ENCODE results near the gene CSNK2A1. TPM values are rescaled to one million over a fixed set of nuclear protein-coding genes. Genes with fewer than 3 reads are reported as not detected.

CSNK2A1 gene
- total and polyA plus RNA-seq, 2 donors (not counting 1 experiment from before 2014, with no cell fraction given): 28.3 to 125 TPM

- no peak overlapping the region for H2AFZ ChIP-seq (ENCODE audit: insufficient read depth, low read depth, low read length, poor library complexity, severe bottlenecking)
- Mint-ChIP-seq H3K27ac (no peak overlapping the region), H3K27me3 (peaks cover 28% of the 10 kb centered on the region), H3K9me3 (ENCODE audit: insufficient read depth) (no peaks in the 10 kb centered on the region), H3K4me1 (no peaks in the 10 kb centered on the region), H3K4me3 (no peak overlapping the region)
- no peak overlapping the region for H3K9ac ChIP-seq (ENCODE audit: low read length)
- no peak for ATAC-seq (ENCODE audit: low read depth)
- no peaks in the 10 kb centered on the region for H3K36me3 ChIP-seq (replicated peaks in 1 of 2; ENCODE audit: control extremely low read depth in 1 of 2, control insufficient read depth in 1 of 2, extremely low read depth in 1 of 2, insufficient read depth in 2 of 2, low read length in 1 of 2)
- no peaks in the 10 kb centered on the region for H3K4me1 ChIP-seq (ENCODE audit: control insufficient read depth in 2 of 2, insufficient read depth in 2 of 2, low read length in 2 of 2)
- no peak for TF ChIP-seq CTCF (IDR thresholded peaks at IDR 0.05)
- no peak for TF ChIP-seq EZH2 (IDR thresholded peaks at IDR 0.05; ENCODE audit: borderline replicate concordance, insufficient read depth, low read depth, low read length, poor library complexity, severe bottlenecking)
- H3K9me3 ChIP-seq (ENCODE audit: control extremely low read depth in 1 of 3, control insufficient read depth in 2 of 3, insufficient read depth in 1 of 3, low read length in 2 of 3): no peaks in the 10 kb centered on the region
- no peaks in the 10 kb centered on the region for H3K79me2 ChIP-seq (ENCODE audit: control insufficient read depth, insufficient read depth, low read length)
- WGBS (ENCODE audit: insufficient coverage): 57% methylated on average over 1 of the region's 3 CpGs
- CTCF ChIA-PET: no interaction called here
- H4K20me1 ChIP-seq (ENCODE audit: control insufficient read depth, insufficient read depth, low read length, poor library complexity, severe bottlenecking): no peaks in the 10 kb centered on the region
- H3K27ac ChIP-seq (ENCODE audit: low read length in 2 of 2): no peak overlapping the region
- H3K4me2 ChIP-seq (replicated peaks; ENCODE audit: low read depth, low read length, poor library complexity, severe bottlenecking): no peak overlapping the region
- POLR2A ChIA-PET: no interaction called here
- no peak overlapping the region for H3K4me3 ChIP-seq (ENCODE audit: control extremely low read depth in 1 of 5, extremely low read depth in 1 of 5, insufficient read depth in 1 of 5, low read depth in 2 of 5, low read length in 4 of 5)
- DNase-seq: no peak
- H3K27me3 ChIP-seq (replicated peaks in 1 of 4; ENCODE audit: control extremely low read depth in 1 of 4, control insufficient read depth in 3 of 4, insufficient read depth in 4 of 4, low read length in 3 of 4): peaks cover 0 to 23% (median 4%) of the 10 kb centered on the region in 4 experiments
- intact Hi-C loops (cut with micrococcal nuclease): no loop called here
Observed at GRCh38 chr20:576156-576555, 32.6 kb upstream of the CSNK2A1 start.

- Mint-ChIP-seq H3K9me3 (ENCODE audit: insufficient read depth) (no peaks in the 10 kb centered on the region), H3K27me3 (peaks cover 28% of the 10 kb centered on the region), H3K4me1 (no peaks in the 10 kb centered on the region), H3K27ac (no peak overlapping the region), H3K4me3 (no peak overlapping the region)
- Histone ChIP-seq H3K4me1 (ENCODE audit: control insufficient read depth in 2 of 2, insufficient read depth in 2 of 2, low read length in 2 of 2) (no peaks in the 10 kb centered on the region), H3K27ac (ENCODE audit: low read length in 2 of 2) (no peak overlapping the region), H3K27me3 (replicated peaks in 1 of 4; ENCODE audit: control extremely low read depth in 1 of 4, control insufficient read depth in 3 of 4, insufficient read depth in 4 of 4, low read length in 3 of 4) (peaks cover 0 to 23% (median 4%) of the 10 kb centered on the region in 4 experiments), H3K79me2 (ENCODE audit: control insufficient read depth, insufficient read depth, low read length) (no peaks in the 10 kb centered on the region), H4K20me1 (ENCODE audit: control insufficient read depth, insufficient read depth, low read length, poor library complexity, severe bottlenecking) (no peaks in the 10 kb centered on the region), H3K4me3 (ENCODE audit: control extremely low read depth in 1 of 5, extremely low read depth in 1 of 5, insufficient read depth in 1 of 5, low read depth in 2 of 5, low read length in 4 of 5) (no peak overlapping the region), H3K9ac (ENCODE audit: low read length) (no peak overlapping the region), H3K36me3 (replicated peaks in 1 of 2; ENCODE audit: control extremely low read depth in 1 of 2, control insufficient read depth in 1 of 2, extremely low read depth in 1 of 2, insufficient read depth in 2 of 2, low read length in 1 of 2) (no peaks in the 10 kb centered on the region), H2AFZ (ENCODE audit: insufficient read depth, low read depth, low read length, poor library complexity, severe bottlenecking) (no peak overlapping the region), H3K4me2 (replicated peaks; ENCODE audit: low read depth, low read length, poor library complexity, severe bottlenecking) (no peak overlapping the region), H3K9me3 (ENCODE audit: control extremely low read depth in 1 of 3, control insufficient read depth in 2 of 3, insufficient read depth in 1 of 3, low read length in 2 of 3) (no peaks in the 10 kb centered on the region)
- CTCF ChIA-PET: no interaction called here
- no peak for TF ChIP-seq CTCF (IDR thresholded peaks at IDR 0.05)
- no peak for TF ChIP-seq EZH2 (IDR thresholded peaks at IDR 0.05; ENCODE audit: borderline replicate concordance, insufficient read depth, low read depth, low read length, poor library complexity, severe bottlenecking)
- WGBS (ENCODE audit: insufficient coverage): 80% methylated on average over 1 of the region's 3 CpGs
- intact Hi-C loops (cut with micrococcal nuclease): no loop called here
- DNase-seq (no peak), ATAC-seq (ENCODE audit: low read depth) (no peak)
- POLR2A ChIA-PET: no interaction called here
Observed at GRCh38 chr20:575230-575629, 31.6 kb upstream of the CSNK2A1 start.
